ENCODE results near the gene RSPH10B2. TPM values are rescaled to one million over a fixed set of nuclear protein-coding genes. Genes with fewer than 3 reads are reported as not detected.
"Not testable (repeated sequence)": the region's sequence is repeated elsewhere in the genome, so short reads cannot be mapped to it uniquely, and the experiment has no call there.

Gene RSPH10B2
- total RNA-seq, 1 donor from 2014 or later: 0.27 TPM

DNA sequence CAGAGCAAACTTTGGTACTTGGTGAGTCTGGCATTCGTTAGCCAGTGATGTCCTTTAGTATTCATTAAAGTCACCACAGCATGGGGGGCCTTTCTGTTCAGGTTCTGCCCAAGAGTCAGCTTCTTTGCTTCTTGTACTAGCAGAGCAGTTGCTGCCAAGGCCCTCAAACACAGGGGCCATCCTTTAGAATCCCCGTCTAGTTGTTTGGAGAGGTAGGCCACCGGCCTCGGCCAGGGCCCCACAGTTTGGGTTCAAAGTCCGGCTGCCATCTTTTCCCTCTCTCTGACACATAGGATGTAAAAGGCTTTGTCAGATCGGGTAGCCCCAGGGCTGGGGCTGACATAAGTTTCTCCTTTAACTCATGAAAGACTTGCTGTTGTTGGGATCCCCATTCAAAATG is 89.8 kb downstream of the RSPH10B2 start:
- DNase-seq (ENCODE audit: low spot score); H3K36me3 Mint-ChIP-seq (ENCODE audit: low read depth); H3K4me3 Mint-ChIP-seq (ENCODE audit: unreplicated experiment); H3K9me3 Mint-ChIP-seq (ENCODE audit: low read depth); H3K4me1 Mint-ChIP-seq (ENCODE audit: low read depth); H3K27ac Mint-ChIP-seq (ENCODE audit: unreplicated experiment): not testable (repeated sequence)
- peaks cover 20% of the 10 kb centered on the region for H3K27me3 Mint-ChIP-seq (ENCODE audit: low read depth)

DNA sequence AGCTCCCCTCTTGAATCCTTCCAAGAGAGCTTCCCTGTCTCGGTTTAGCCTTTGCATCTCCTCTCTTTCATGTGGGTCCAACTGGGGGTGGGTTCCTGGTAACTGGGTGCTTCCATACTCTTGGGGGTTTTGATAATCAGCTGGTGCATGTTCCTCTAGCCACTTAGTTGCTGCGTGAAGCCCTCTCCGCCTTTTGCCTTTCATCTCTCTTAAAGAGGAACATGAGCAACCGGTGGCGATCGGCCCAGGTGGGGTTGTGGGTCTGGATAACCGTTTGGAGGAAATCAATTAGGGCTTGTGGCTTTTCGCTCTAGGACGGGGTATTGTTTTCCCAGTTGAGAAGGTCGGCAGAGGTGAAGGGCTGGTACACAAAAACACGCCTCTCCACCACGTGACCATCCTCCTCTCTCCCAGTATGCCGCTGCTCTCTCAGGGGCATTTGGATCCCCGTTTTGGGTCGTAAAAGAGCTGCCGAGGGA is 92.1 kb downstream of the RSPH10B2 start:
- peaks cover 15% of the 10 kb centered on the region for H3K27me3 Mint-ChIP-seq (ENCODE audit: low read depth)
- H3K4me3 Mint-ChIP-seq (ENCODE audit: unreplicated experiment); H3K9me3 Mint-ChIP-seq (ENCODE audit: low read depth): not testable (repeated sequence)

DNA sequence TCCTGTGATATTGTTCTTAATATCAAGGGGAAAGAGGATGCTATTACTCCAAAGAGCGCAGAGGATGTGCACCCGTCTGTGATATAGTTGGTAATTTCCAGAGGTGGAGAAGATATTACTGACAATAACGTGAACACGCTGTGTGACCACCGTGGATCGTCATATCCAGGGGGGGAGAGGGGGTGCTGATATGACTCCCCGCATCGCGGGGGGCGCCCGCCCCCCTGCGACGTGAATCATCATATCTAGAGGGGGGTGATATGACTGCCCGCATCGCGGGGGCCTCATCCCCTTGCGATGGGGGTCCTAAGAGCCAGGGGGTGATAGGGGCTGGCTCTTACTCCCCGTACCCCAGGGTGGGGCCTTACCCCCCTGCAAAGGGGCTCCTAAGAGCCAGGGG is 93.8 kb downstream of the RSPH10B2 start:
- not testable (repeated sequence) for DNase-seq (ENCODE audit: low spot score); H3K4me1 Mint-ChIP-seq (ENCODE audit: low read depth); H3K36me3 Mint-ChIP-seq (ENCODE audit: low read depth); H3K9me3 Mint-ChIP-seq (ENCODE audit: low read depth); H3K4me3 Mint-ChIP-seq (ENCODE audit: unreplicated experiment); H3K27ac Mint-ChIP-seq (ENCODE audit: unreplicated experiment)
- peaks cover 11% of the 10 kb centered on the region for H3K27me3 Mint-ChIP-seq (ENCODE audit: low read depth)

More for the DNA sequence above, 92.1 kb downstream of the RSPH10B2 start:
- not testable (repeated sequence) for H3K36me3 Mint-ChIP-seq (ENCODE audit: low read depth); H3K27ac Mint-ChIP-seq (ENCODE audit: unreplicated experiment); H3K4me1 Mint-ChIP-seq (ENCODE audit: low read depth); DNase-seq (ENCODE audit: low spot score)

Other genes starting within 250 kb of the RSPH10B2 start
- gene GRID2IP, start 202.6 kb upstream of the RSPH10B2 start, total RNA-seq: 0.15 to 0.20 TPM in 2 of 3 replicates, not detected in the other
- 44.0 to 60.5 TPM (median 50.6 TPM) in 3 replicates for gene ZDHHC4, start 176.6 kb upstream of the RSPH10B2 start, total RNA-seq
- gene INTS15, start 164.1 kb upstream of the RSPH10B2 start, total RNA-seq: 30.0 to 32.5 TPM (median 31.3 TPM) in 3 replicates
- gene ZNF853, start 138.5 kb upstream of the RSPH10B2 start, total RNA-seq: 13.4 to 16.2 TPM (median 15.1 TPM) in 3 replicates
- gene ZNF316, start 116.8 kb upstream of the RSPH10B2 start, total RNA-seq: 26.0 to 32.5 TPM (median 28.9 TPM) in 3 replicates
- gene ZNF12, start 47.2 kb upstream of the RSPH10B2 start, total RNA-seq: 16.0 to 18.1 TPM (median 17.5 TPM) in 3 replicates
- gene CCZ1B, start 72.2 kb downstream of the RSPH10B2 start, total RNA-seq: 71.6 to 78.6 TPM (median 72.6 TPM) in 3 replicates